CD4-positive, alpha-beta memory T cell (primary cell): ENCODE data around the gene XRCC2. TPM values are rescaled to one million over a fixed set of nuclear protein-coding genes. Genes with fewer than 3 reads are reported as not detected.
"Not testable (repeated sequence)": the region's sequence is repeated elsewhere in the genome, so short reads cannot be mapped to it uniquely, and the experiment has no call there.

Source experiments
- CTCF ChIA-PET: fragments of 350-600 bp; sonication (Branson Sonifier 250); formaldehyde crosslinking; loops from one replicate; lab custom pipeline; 2021; ENCODE audit warnings: inconsistent platforms; ENCODE audit not compliant: partially characterized antibody; lab: Charles Lee
- POLR2A ChIA-PET: fragments of 350-600 bp; sonication (Branson Sonifier 250); formaldehyde crosslinking; loops from one replicate; lab custom pipeline; 2021; ENCODE audit not compliant: partially characterized antibody; lab: Charles Lee
- DNase-seq, 5 donors: peaks; one replicate each; pipeline versions ENCODE4 v3.0.0 to v3.0.0-alpha.2; 2020 to 2022; ENCODE audit warnings: mixed read lengths in 1 of 5
- H3K27ac ChIP-seq: one replicate; pipeline ENCODE4 v1.7.0; 2013; ENCODE audit warnings: low read depth, low read length
- H3K27me3 ChIP-seq: 2 replicates; pipeline ENCODE4 v1.7.0; 2013; ENCODE audit warnings: mild to moderate bottlenecking, low read length, moderate library complexity; ENCODE audit not compliant: insufficient read depth
- H3K36me3 ChIP-seq: 2 replicates; pipeline ENCODE4 v1.7.0; 2013; ENCODE audit warnings: mild to moderate bottlenecking, low read length, moderate library complexity; ENCODE audit not compliant: insufficient read depth
- H3K4me1 ChIP-seq: 2 replicates; pipeline ENCODE4 v1.7.0; 2013; ENCODE audit warnings: mild to moderate bottlenecking, low read length, moderate library complexity; ENCODE audit not compliant: insufficient read depth
- H3K4me3 ChIP-seq, 2 donors: one replicate each; pipeline ENCODE4 v1.7.0; 2013; ENCODE audit warnings: low read length in 2 of 2, mild to moderate bottlenecking in 1 of 2
- H3K9me3 ChIP-seq, 2 donors: one replicate each; pipeline ENCODE4 v1.7.0; 2013; ENCODE audit warnings: low read length in 2 of 2, control low read depth in 1 of 2; ENCODE audit not compliant: control insufficient read depth in 1 of 2
- H3K27ac Mint-ChIP-seq, 7 donors: one replicate each; pipeline ENCODE4 v1.8.0; 2020 to 2021; ENCODE audit warnings: mixed read lengths in 7 of 7, mild to moderate bottlenecking in 6 of 7, inconsistent platforms in 3 of 7, moderate library complexity in 3 of 7
- H3K27me3 Mint-ChIP-seq, 2 donors: one replicate each; pipeline ENCODE4 v1.8.0; 2020 to 2021; ENCODE audit warnings: mixed read lengths in 2 of 2
- H3K36me3 Mint-ChIP-seq, 2 donors: one replicate each; pipeline ENCODE4 v1.8.0; 2020 to 2021; ENCODE audit warnings: mixed read lengths in 2 of 2, inconsistent platforms in 1 of 2, mild to moderate bottlenecking in 1 of 2
- H3K4me1 Mint-ChIP-seq, 4 donors: one replicate each; pipeline ENCODE4 v1.8.0; 2020 to 2021; ENCODE audit warnings: mixed read lengths in 4 of 4, mild to moderate bottlenecking in 1 of 4
- H3K4me3 Mint-ChIP-seq, 8 donors: one replicate each; pipeline ENCODE4 v1.8.0; 2020 to 2021; ENCODE audit warnings: mixed read lengths in 8 of 8, mild to moderate bottlenecking in 7 of 8, moderate library complexity in 6 of 8, inconsistent platforms in 3 of 8
- H3K9me3 Mint-ChIP-seq, 8 donors: one replicate each; pipeline ENCODE4 v1.8.0; 2020 to 2021; ENCODE audit warnings: mixed read lengths in 8 of 8, mild to moderate bottlenecking in 5 of 8, inconsistent platforms in 3 of 8, moderate library complexity in 1 of 8
- intact Hi-C: fragments of 100-400 bp; cut with micrococcal nuclease; formaldehyde crosslinking; loops from one replicate; pipeline ENCODE4 v1.15.1; 2023
- polyA plus RNA-seq, 2 donors: library from polyadenylated mRNA; unstranded; fragments of 300-500 nt; fragmentation: Illumina TruSeq; gene quantifications; one replicate each; pipeline ENCODE4 v1.2.3, GENCODE V29; 2021
- total RNA-seq, 2 experiments: library from RNA; stranded (reverse); gene quantifications; one replicate each; pipeline ENCODE4 v1.2.3, GENCODE V29; 2021

The XRCC2 gene
- total and polyA plus RNA-seq, 4 experiments from 2014 or later, result 0.48 to 1.1 (median 0.75) TPM; not detected in 1

- H3K9me3 ChIP-seq, result no peaks in the 10 kb centered on the region
- intact Hi-C loops, result no loop called here
- H3K36me3 Mint-ChIP-seq, result no peaks in the 10 kb centered on the region
- no peak overlapping the region for H3K27ac ChIP-seq
- CTCF ChIA-PET, result no interaction called here
- no peaks in the 10 kb centered on the region for H3K4me1 ChIP-seq
- H3K9me3 Mint-ChIP-seq, result no peaks in the 10 kb centered on the region
- H3K36me3 ChIP-seq, result no peaks in the 10 kb centered on the region
- no peaks in the 10 kb centered on the region for H3K27me3 ChIP-seq
- no peak for DNase-seq
- no peak overlapping the region for H3K4me3 Mint-ChIP-seq
- H3K27ac Mint-ChIP-seq, result no peak overlapping the region
- H3K4me1 Mint-ChIP-seq, result no peaks in the 10 kb centered on the region
- POLR2A ChIA-PET, result no interaction called here
- no peak overlapping the region for H3K4me3 ChIP-seq
- peaks cover 3 to 4% of the 10 kb centered on the region in 2 donors for H3K27me3 Mint-ChIP-seq
Observed at GRCh38 chr7:152636441-152636840, 39.5 kb downstream of the XRCC2 start.

GRCh38 chr7:152633504-152633903 is 42.4 kb downstream of the XRCC2 start:
- Mint-ChIP-seq H3K27ac (no peak overlapping the region), H3K4me1 (no peaks in the 10 kb centered on the region), H3K9me3 (peaks cover 0 to 4% (median 0%) of the 10 kb centered on the region in 8 donors), H3K4me3 (no peak overlapping the region), H3K27me3 (peaks cover 6 to 11% of the 10 kb centered on the region in 2 donors), H3K36me3 (peaks cover 0 to 3% of the 10 kb centered on the region in 2 donors)
- no peak for DNase-seq
- Histone ChIP-seq H3K4me1 (no peaks in the 10 kb centered on the region), H3K4me3 (no peak overlapping the region), H3K9me3 (no peaks in the 10 kb centered on the region), H3K27me3 (no peaks in the 10 kb centered on the region), H3K27ac (no peak overlapping the region), H3K36me3 (no peaks in the 10 kb centered on the region)
- POLR2A ChIA-PET, result no interaction called here
- intact Hi-C loops, result no loop called here
- CTCF ChIA-PET, result no interaction called here

- peaks cover 6 to 11% of the 10 kb centered on the region in 2 donors for H3K27me3 Mint-ChIP-seq
- H3K4me1 Mint-ChIP-seq, result no peaks in the 10 kb centered on the region
- no peak overlapping the region for H3K4me3 ChIP-seq
- H3K27ac ChIP-seq, result no peak overlapping the region
- H3K4me3 Mint-ChIP-seq, result no peak overlapping the region
- H3K9me3 ChIP-seq, result no peaks in the 10 kb centered on the region
- POLR2A ChIA-PET, result no interaction called here
- no peaks in the 10 kb centered on the region for H3K27me3 ChIP-seq
- DNase-seq, result no peak
- CTCF ChIA-PET, result no interaction called here
- H3K9me3 Mint-ChIP-seq, result peaks cover 0 to 6% (median 0%) of the 10 kb centered on the region in 8 donors
- no peak overlapping the region for H3K27ac Mint-ChIP-seq
- intact Hi-C loops, result no loop called here
- peaks cover 0 to 3% of the 10 kb centered on the region in 2 donors for H3K36me3 Mint-ChIP-seq
- no peaks in the 10 kb centered on the region for H3K36me3 ChIP-seq
- H3K4me1 ChIP-seq, result no peaks in the 10 kb centered on the region
Observed at GRCh38 chr7:152633072-152633471, 42.9 kb downstream of the XRCC2 start.

GRCh38 chr7:152628772-152629171 is 47.2 kb downstream of the XRCC2 start:
- H3K4me3 Mint-ChIP-seq, H3K4me1 ChIP-seq, H3K9me3 ChIP-seq, CTCF ChIA-PET, DNase-seq, H3K9me3 Mint-ChIP-seq, intact Hi-C loops, H3K4me3 ChIP-seq, POLR2A ChIA-PET, H3K4me1 Mint-ChIP-seq, H3K36me3 ChIP-seq, H3K36me3 Mint-ChIP-seq, H3K27ac ChIP-seq, H3K27ac Mint-ChIP-seq, H3K27me3 ChIP-seq: not testable (repeated sequence)
- H3K27me3 Mint-ChIP-seq, result peaks cover 11 to 13% of the 10 kb centered on the region in 2 donors

- no peaks in the 10 kb centered on the region for H3K36me3 ChIP-seq
- POLR2A ChIA-PET, result no interaction called here
- Mint-ChIP-seq H3K27ac (no peak overlapping the region), H3K4me3 (no peak overlapping the region), H3K36me3 (no peaks in the 10 kb centered on the region), H3K27me3 (peaks cover 2 to 5% of the 10 kb centered on the region in 2 donors), H3K9me3 (peaks cover 0 to 8% (median 0%) of the 10 kb centered on the region in 8 donors), H3K4me1 (no peaks in the 10 kb centered on the region)
- no peaks in the 10 kb centered on the region for H3K9me3 ChIP-seq
- DNase-seq, result no peak
- intact Hi-C loops, result no loop called here
- H3K4me3 ChIP-seq, result no peak overlapping the region
- H3K27me3 ChIP-seq, result no peaks in the 10 kb centered on the region
- H3K27ac ChIP-seq, result no peak overlapping the region
- H3K4me1 ChIP-seq, result no peaks in the 10 kb centered on the region
- CTCF ChIA-PET, result no interaction called here
Observed at GRCh38 chr7:152624228-152624627, 51.7 kb downstream of the XRCC2 start.

- intact Hi-C loops, result no loop called here
- Histone ChIP-seq H3K36me3 (no peaks in the 10 kb centered on the region), H3K27me3 (no peaks in the 10 kb centered on the region), H3K4me1 (no peaks in the 10 kb centered on the region), H3K4me3 (no peak overlapping the region), H3K27ac (no peak overlapping the region), H3K9me3 (no peaks in the 10 kb centered on the region)
- Mint-ChIP-seq H3K4me1 (no peaks in the 10 kb centered on the region), H3K9me3 (peaks cover 0 to 4% (median 0%) of the 10 kb centered on the region in 8 donors), H3K36me3 (no peaks in the 10 kb centered on the region), H3K27me3 (peaks cover 4% of the 10 kb centered on the region in 2 donors), H3K27ac (no peak overlapping the region), H3K4me3 (no peak overlapping the region)
- ChIA-PET CTCF (no interaction called here), POLR2A (no interaction called here)
- DNase-seq, result no peak
Observed at GRCh38 chr7:152621426-152621825, 54.5 kb downstream of the XRCC2 start.

GRCh38 chr7:152619027-152619739 is 56.8 kb downstream of the XRCC2 start:
- Histone ChIP-seq H3K27me3 (no peaks in the 10 kb centered on the region), H3K27ac (no peak overlapping the region), H3K36me3 (no peaks in the 10 kb centered on the region), H3K4me3 (no peak overlapping the region), H3K9me3 (no peaks in the 10 kb centered on the region), H3K4me1 (no peaks in the 10 kb centered on the region)
- H3K27ac Mint-ChIP-seq, result no peak overlapping the region
- peaks cover 0 to 4% (median 0%) of the 10 kb centered on the region in 8 donors for H3K9me3 Mint-ChIP-seq
- intact Hi-C loops, result no loop called here
- CTCF ChIA-PET, result interaction anchor here (0.7 kb wide), 1 partner anchor 272 kb away, joined by 3 read pairs; no protein-coding TSS in a partner anchor
- no peak overlapping the region for H3K4me3 Mint-ChIP-seq
- DNase-seq, result no peak
- H3K4me1 Mint-ChIP-seq, result no peaks in the 10 kb centered on the region
- H3K27me3 Mint-ChIP-seq, result peaks cover 1 to 2% of the 10 kb centered on the region in 2 donors
- no peaks in the 10 kb centered on the region for H3K36me3 Mint-ChIP-seq
- POLR2A ChIA-PET, result no interaction called here
